HL-60/S4 treated with phorbol 12-myristate 13-acetate at 8.2 ng/mL for 4 days and 3 days (cell line): ENCODE measurements around the gene HS3ST5.
"Not testable (repeated sequence)": the region's sequence is repeated elsewhere in the genome, so short reads cannot be mapped to it uniquely, and the experiment has no call there.

Source experiments
- in situ Hi-C: fragments of 300-500 bp; cut with MboI; formaldehyde crosslinking; loops from 2 replicates; pipeline ENCODE4 v1.15.0; 2022; ENCODE audit warnings: low sequenced_read_pairs

Gene HS3ST5

GRCh38 chr6:114339706-114340105 lies 3.1 kb downstream of the HS3ST5 start:
- in situ Hi-C loops, result no loop called here

DNA sequence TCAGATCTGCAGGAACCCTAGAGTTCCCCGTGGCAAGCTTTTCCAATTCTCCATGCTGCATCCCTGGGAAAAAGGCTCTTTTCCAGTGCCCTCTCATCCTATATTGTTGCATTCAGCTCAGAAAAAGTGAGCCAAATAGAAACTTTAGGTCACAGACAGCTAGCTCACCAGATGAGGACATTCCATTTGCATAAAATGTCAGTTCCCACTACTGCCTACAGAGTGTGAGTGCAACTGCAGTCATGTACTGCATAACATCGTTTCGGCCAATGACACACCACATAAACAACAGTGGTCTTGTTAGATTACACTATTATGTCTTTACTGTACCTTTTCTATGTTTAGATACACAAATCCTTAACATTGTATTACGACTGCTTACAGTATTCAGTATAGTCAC lies 8.6 kb downstream of the HS3ST5 start:
- in situ Hi-C loops, result no loop called here

DNA sequence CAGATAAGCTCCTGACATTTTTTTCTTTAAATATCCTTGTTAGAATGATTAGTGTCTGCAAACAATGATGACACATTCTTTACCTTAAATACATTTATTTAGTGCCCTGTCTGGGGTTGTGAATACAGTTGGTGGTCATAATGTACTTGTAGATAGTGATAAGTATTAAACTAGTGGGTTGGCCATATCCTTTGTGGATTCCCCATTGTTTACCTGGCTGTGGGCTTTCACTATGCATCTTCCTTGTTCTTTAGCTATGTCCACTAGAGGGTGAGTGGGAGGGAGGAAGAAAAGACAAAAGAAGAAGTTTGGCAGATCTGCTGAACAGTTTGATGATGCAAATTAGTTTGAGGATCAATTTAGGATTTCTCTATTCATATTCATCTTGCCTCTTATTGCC lies 15.7 kb downstream of the HS3ST5 start:
- in situ Hi-C loops, result no loop called here

DNA sequence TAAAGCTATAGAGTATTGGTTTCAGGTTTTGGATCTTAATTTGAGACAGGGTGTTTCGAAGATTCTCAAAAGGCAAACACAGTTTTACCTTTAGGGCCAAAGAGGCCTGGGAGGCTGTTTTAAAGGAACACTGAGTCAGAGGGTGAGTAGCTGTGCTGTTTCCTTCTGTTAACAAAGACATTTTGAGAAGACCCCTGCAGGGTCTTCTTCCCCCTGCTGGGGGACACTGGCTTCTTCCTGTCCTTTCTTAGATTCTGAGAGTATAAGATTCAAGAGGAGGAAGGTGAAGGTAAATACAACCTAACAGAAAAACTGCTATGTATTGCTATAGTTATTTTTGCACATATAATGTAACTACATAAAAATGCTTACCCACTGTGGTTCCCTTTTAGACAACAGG lies 19.0 kb downstream of the HS3ST5 start:
- in situ Hi-C loops, result no loop called here

GRCh38 chr6:114319749-114320148 lies 23.1 kb downstream of the HS3ST5 start:
- in situ Hi-C loops, result no loop called here

GRCh38 chr6:114315831-114316595 lies 26.8 kb downstream of the HS3ST5 start:
- in situ Hi-C loops, result no loop called here

GRCh38 chr6:114313816-114314215 lies 29.0 kb downstream of the HS3ST5 start:
- in situ Hi-C loops, result not testable (repeated sequence)

GRCh38 chr6:114312931-114313330 lies 29.9 kb downstream of the HS3ST5 start:
- in situ Hi-C loops, result no loop called here

GRCh38 chr6:114310053-114310452 lies 32.8 kb downstream of the HS3ST5 start:
- in situ Hi-C loops, result no loop called here

DNA sequence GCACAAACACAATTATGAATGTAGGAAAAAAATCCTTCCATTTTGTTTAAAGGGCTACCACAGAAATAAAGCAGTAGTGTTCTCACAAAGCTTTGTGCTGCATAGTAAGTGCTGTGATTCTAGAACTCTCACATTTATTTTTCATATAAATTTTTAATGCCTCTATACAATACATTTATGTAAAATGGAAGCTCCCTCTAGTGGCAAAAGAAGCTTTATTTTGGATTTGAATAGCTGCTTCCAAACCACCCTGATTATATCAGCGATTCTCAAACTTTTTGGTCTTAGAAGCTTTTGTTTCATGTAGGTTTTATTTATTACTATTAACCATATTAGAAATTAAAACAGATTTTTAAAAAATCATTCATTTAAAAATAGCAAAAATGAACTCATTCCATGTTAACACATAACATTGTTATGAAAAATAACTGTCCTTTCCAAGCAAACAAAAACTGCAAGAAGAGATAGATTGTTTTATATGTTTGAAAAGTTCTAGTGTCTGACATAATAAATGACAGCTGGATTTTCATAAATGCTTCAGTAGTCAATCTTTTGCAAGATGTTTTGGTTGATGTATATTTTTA lies 38.4 kb downstream of the HS3ST5 start:
- in situ Hi-C loops, result no loop called here

GRCh38 chr6:114301596-114302219 lies 41.1 kb downstream of the HS3ST5 start:
- in situ Hi-C loops, result no loop called here

GRCh38 chr6:114297135-114297534 lies 45.7 kb downstream of the HS3ST5 start:
- in situ Hi-C loops, result no loop called here

GRCh38 chr6:114292431-114292830 lies 50.4 kb downstream of the HS3ST5 start:
- in situ Hi-C loops, result no loop called here

GRCh38 chr6:114291428-114291827 lies 51.4 kb downstream of the HS3ST5 start:
- in situ Hi-C loops, result no loop called here

GRCh38 chr6:114290864-114291263 lies 52.0 kb downstream of the HS3ST5 start:
- in situ Hi-C loops, result no loop called here

GRCh38 chr6:114288701-114289495 lies 53.9 kb downstream of the HS3ST5 start:
- in situ Hi-C loops, result no loop called here

GRCh38 chr6:114287461-114287860 lies 55.4 kb downstream of the HS3ST5 start:
- in situ Hi-C loops, result no loop called here

GRCh38 chr6:114286211-114286610 lies 56.6 kb downstream of the HS3ST5 start:
- in situ Hi-C loops, result no loop called here

GRCh38 chr6:114284281-114284680 lies 58.5 kb downstream of the HS3ST5 start:
- in situ Hi-C loops, result no loop called here

GRCh38 chr6:114282292-114282691 lies 60.5 kb downstream of the HS3ST5 start:
- in situ Hi-C loops, result no loop called here

DNA sequence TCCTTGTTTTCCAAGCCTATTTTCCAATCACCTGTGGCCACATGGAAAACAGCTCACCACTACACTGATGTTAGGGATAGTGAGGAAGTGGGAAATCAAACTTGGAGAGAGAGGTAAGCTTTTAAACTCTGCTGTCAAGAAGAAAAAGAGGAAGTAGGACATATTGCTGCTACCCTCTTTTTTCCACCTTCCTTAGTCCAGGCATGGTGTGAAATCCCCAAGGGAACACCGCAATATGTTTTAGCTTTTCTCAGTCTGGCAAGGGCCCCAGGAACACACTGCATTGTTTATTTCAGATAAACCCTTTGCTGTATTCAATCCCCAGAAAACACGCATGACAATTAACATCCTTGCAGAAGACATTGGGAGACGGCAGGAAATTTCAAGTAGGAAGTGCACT lies 61.3 kb downstream of the HS3ST5 start:
- in situ Hi-C loops, result no loop called here
